K562 treated with DMSO at 1 percent for 24 hours (cell line): ENCODE measurements around the gene VCX. TPM values are rescaled to one million over a fixed set of nuclear protein-coding genes. Genes with fewer than 3 reads are reported as not detected.

Experiments used
- total RNA-seq: library from RNA; unstranded; fragments of 300-600 nt; gene quantifications from 2 replicates; pipeline ENCODE4 v1.2.3, GENCODE V29; 2022; ENCODE audit warnings: low read depth; ENCODE audit not compliant: insufficient read depth

Gene VCX
- total RNA-seq = 50.2 and 53.6 TPM in 2 replicates

DNA sequence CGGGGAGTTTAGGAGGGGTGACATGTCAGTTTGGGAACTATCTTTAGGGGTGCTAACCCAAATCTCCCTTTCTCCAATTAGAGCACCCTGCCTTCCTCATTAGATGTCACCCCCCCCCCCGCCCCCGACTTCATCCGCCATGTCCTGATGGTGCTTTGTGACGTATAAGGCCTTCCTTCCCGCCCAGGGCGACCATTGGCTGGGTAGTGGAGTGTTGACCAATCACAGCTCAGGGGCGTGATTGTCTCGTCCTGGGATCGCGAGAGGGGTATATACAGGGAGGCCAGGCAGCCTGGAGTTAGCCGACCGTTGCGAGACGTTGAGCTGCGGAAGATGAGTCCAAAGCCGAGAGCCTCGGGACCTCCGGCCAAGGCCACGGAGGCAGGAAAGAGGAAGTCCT, at the start of gene VCX:
Gene VCX, plus strand, starts transcription at position 301 of the 400 bp plus-strand sequence. Its CDS starts 33 bp downstream, at position 334.

Other genes starting within 250 kb of the VCX start
- gene PNPLA4, start 84.2 kb downstream of the VCX start, total RNA-seq = 17.8 and 19.9 TPM in 2 replicates